H9 (cell line): Measurements from ENCODE around the gene ZBED5. TPM values are rescaled to one million over a fixed set of nuclear protein-coding genes. Genes with fewer than 3 reads are reported as not detected.

Experiments
- DNase-seq: peaks from one replicate; pipeline ENCODE4 v3.0.0-alpha.2; 2017
- H2AFZ ChIP-seq: one replicate; pipeline ENCODE4 v1.6.1; 2013; ENCODE audit warnings: mild to moderate bottlenecking, low read length, control low read depth, moderate library complexity
- H2AK5ac ChIP-seq: 2 replicates; pipeline ENCODE4 v1.6.1; 2013; ENCODE audit warnings: low read length, control low read depth, mixed read lengths; ENCODE audit not compliant: insufficient read length
- H2BK120ac ChIP-seq: one replicate; pipeline ENCODE4 v1.6.1; 2013; ENCODE audit warnings: low read depth, mild to moderate bottlenecking, low read length, control low read depth, inconsistent platforms; ENCODE audit not compliant: poor library complexity, severe bottlenecking
- H2BK12ac ChIP-seq: 2 replicates; pipeline ENCODE4 v1.6.1; 2013; ENCODE audit warnings: low read length, control low read depth, mixed read lengths, low read depth; ENCODE audit not compliant: insufficient read length
- H2BK15ac ChIP-seq: 2 replicates; pipeline ENCODE4 v1.6.1; 2013; ENCODE audit warnings: low read depth, low read length, control low read depth
- H2BK20ac ChIP-seq: one replicate; pipeline ENCODE4 v1.6.1; 2013; ENCODE audit warnings: low read depth, mild to moderate bottlenecking, low read length, control low read depth, inconsistent platforms; ENCODE audit not compliant: poor library complexity, severe bottlenecking
- H2BK5ac ChIP-seq: 2 replicates; pipeline ENCODE4 v1.6.1; 2013; ENCODE audit warnings: low read length, control low read depth, mixed read lengths; ENCODE audit not compliant: insufficient read length
- H3K14ac ChIP-seq: 2 replicates; pipeline ENCODE4 v1.6.1; 2013; ENCODE audit warnings: low read length, control low read depth; ENCODE audit not compliant: insufficient read depth
- H3K18ac ChIP-seq: 2 replicates; pipeline ENCODE4 v1.6.1; 2013; ENCODE audit warnings: low read depth, mild to moderate bottlenecking, mixed read lengths, low read length, control low read depth; ENCODE audit not compliant: insufficient read length
- H3K23ac ChIP-seq: 2 replicates; pipeline ENCODE4 v1.6.1; 2013; ENCODE audit warnings: low read length, control low read depth, mixed read lengths, low read depth; ENCODE audit not compliant: insufficient read length
- H3K23me2 ChIP-seq: 2 replicates; pipeline ENCODE4 v1.6.1; 2013; ENCODE audit warnings: low read depth, mild to moderate bottlenecking, mixed read lengths, low read length, control low read depth; ENCODE audit not compliant: insufficient read length, poor library complexity, severe bottlenecking
- H3K27ac ChIP-seq: 2 replicates; pipeline ENCODE4 v1.5.1; 2013; ENCODE audit warnings: low read length, control low read depth, mixed read lengths, low read depth; ENCODE audit not compliant: insufficient read length
- H3K27me3 ChIP-seq: 2 replicates; pipeline ENCODE4 v1.6.1; 2013; ENCODE audit warnings: low read length, control low read depth, inconsistent platforms; ENCODE audit not compliant: insufficient read depth
- H3K4ac ChIP-seq: 2 replicates; pipeline ENCODE4 v1.6.1; 2013; ENCODE audit warnings: low read depth, mild to moderate bottlenecking, control low read depth, inconsistent platforms, low read length, moderate library complexity
- H3K4me1 ChIP-seq: 2 replicates; pipeline ENCODE4 v1.6.1; 2013; ENCODE audit warnings: low read length, control low read depth, inconsistent platforms; ENCODE audit not compliant: insufficient read depth
- H3K4me2 ChIP-seq: 2 replicates; pipeline ENCODE4 v1.6.1; 2013; ENCODE audit warnings: low read length, control low read depth, mixed read lengths; ENCODE audit not compliant: insufficient read length, insufficient read depth
- H3K56ac ChIP-seq: 2 replicates; pipeline ENCODE4 v1.6.1; 2013; ENCODE audit warnings: low read depth, mild to moderate bottlenecking, mixed read lengths, low read length, control low read depth; ENCODE audit not compliant: insufficient read length
- H3K79me1 ChIP-seq: 2 replicates; pipeline ENCODE4 v1.6.1; 2013; ENCODE audit warnings: low read depth, mild to moderate bottlenecking, moderate library complexity, low read length, control low read depth, inconsistent platforms; ENCODE audit not compliant: insufficient read depth, poor library complexity, severe bottlenecking
- H3K79me2 ChIP-seq: 2 replicates; pipeline ENCODE4 v1.6.1; 2013; ENCODE audit warnings: low read length, control low read depth, inconsistent platforms; ENCODE audit not compliant: insufficient read depth
- H3K9ac ChIP-seq: 2 replicates; pipeline ENCODE4 v1.6.1; 2013; ENCODE audit warnings: low read length, control low read depth, mixed read lengths; ENCODE audit not compliant: insufficient read length; ENCODE audit errors: extremely low read depth
- H3K9me3 ChIP-seq: one replicate; pipeline ENCODE4 v1.6.1; 2013; ENCODE audit warnings: low read depth, low read length, inconsistent platforms; ENCODE audit not compliant: control insufficient read depth
- H3T11ph ChIP-seq: one replicate; pipeline ENCODE4 v1.6.1; 2013; ENCODE audit warnings: mild to moderate bottlenecking, low read length, control low read depth, inconsistent platforms
- H4K20me1 ChIP-seq: one replicate; pipeline ENCODE4 v1.6.1; 2013; ENCODE audit not compliant: control insufficient read depth, insufficient read length, insufficient read depth
- H4K5ac ChIP-seq: 2 replicates; pipeline ENCODE4 v1.6.1; 2013; ENCODE audit warnings: low read depth, mild to moderate bottlenecking, mixed read lengths, low read length, control low read depth; ENCODE audit not compliant: insufficient read length
- H4K8ac ChIP-seq: replicated peaks from 2 replicates; pipeline ENCODE4 v1.6.1; 2013; ENCODE audit warnings: low read length, control low read depth, mixed read lengths, low read depth; ENCODE audit not compliant: insufficient read length
- H4K91ac ChIP-seq: 2 replicates; pipeline ENCODE4 v1.6.1; 2013; ENCODE audit warnings: low read depth, mild to moderate bottlenecking, moderate library complexity, mixed read lengths, low read length, control low read depth; ENCODE audit not compliant: insufficient read length
- H3K27ac Mint-ChIP-seq, 3 experiments: 2 replicates in 2 of 3; 3 replicates in 1 of 3; pipeline ENCODE4 v1.8.0; 2020 to 2021; ENCODE audit warnings: mixed read lengths in 3 of 3, mild to moderate bottlenecking in 1 of 3, moderate library complexity in 1 of 3
- H3K27me3 Mint-ChIP-seq: 2 replicates; pipeline ENCODE4 v1.8.0; 2021; ENCODE audit warnings: low read depth, mild to moderate bottlenecking, moderate library complexity, mixed read lengths
- H3K36me3 Mint-ChIP-seq, 3 experiments: 2 replicates in 2 of 3; 3 replicates in 1 of 3; pipeline ENCODE4 v1.8.0; 2020 to 2021; ENCODE audit warnings: low read depth in 3 of 3, mixed read lengths in 3 of 3; ENCODE audit not compliant: insufficient read depth in 1 of 3
- H3K4me1 Mint-ChIP-seq, 2 experiments: 2 replicates each; pipeline ENCODE4 v1.8.0; 2020; ENCODE audit warnings: mixed read lengths in 2 of 2
- H3K4me3 Mint-ChIP-seq, 2 experiments: 2 replicates in 1 of 2; 3 replicates in 1 of 2; pipeline ENCODE4 v1.8.0; 2020 to 2021; ENCODE audit warnings: mild to moderate bottlenecking in 2 of 2, mixed read lengths in 2 of 2, moderate library complexity in 1 of 2
- H3K9me3 Mint-ChIP-seq, 2 experiments: 2 replicates in 1 of 2; 3 replicates in 1 of 2; pipeline ENCODE4 v1.8.0; 2020; ENCODE audit warnings: mild to moderate bottlenecking in 2 of 2, mixed read lengths in 2 of 2, moderate library complexity in 1 of 2
- WGBS: extraction: QIAGEN DNeasy Blood & Tissue Kit; methylation state at CpG from one replicate; pipeline ENCODE4 v1.1.7; 2013; ENCODE audit warnings: missing lambda C conversion rate, low lambda C conversion rate, mixed read lengths; ENCODE audit not compliant: insufficient read length; ENCODE audit errors: extremely low coverage; 5-methylcytosine and 5-hydroxymethylcytosine counted together
- total RNA-seq: library from RNA; stranded (reverse); gene quantifications from 2 replicates; pipeline ENCODE4 v1.2.1, GENCODE V29; 2021
- TF ChIP-seq, protein P1 (sequence below): fragments of 200-600 bp; sonication (generic); conservative IDR thresholded peaks from 3 replicates; pipeline ENCODE4 v1.8.0; 2021; ENCODE audit warnings: antibody characterized with exemption, mild to moderate bottlenecking

The ZBED5 gene
- total RNA-seq, 1 experiment from 2014 or later = 65.8 TPM

DNA sequence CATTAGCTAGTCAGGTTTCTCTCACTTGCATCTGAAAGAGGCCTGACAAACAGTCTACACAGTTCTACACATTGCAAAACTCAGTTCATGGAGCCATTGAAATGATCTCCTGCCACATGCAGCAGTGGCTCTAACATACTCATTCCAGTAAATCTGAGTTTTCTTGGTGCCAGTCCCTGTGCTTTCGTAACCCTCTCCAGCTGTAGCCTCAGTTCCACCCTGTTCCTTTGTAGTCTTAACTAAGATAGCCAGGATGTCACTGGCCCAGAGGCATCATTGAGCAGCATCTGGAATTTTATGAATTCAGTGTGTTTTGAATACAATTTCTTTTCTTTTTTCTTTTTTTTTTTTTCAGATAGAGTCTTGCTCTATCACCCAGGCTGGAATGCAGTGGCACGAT, 37.4 kb upstream of the ZBED5 start:
- TF ChIP-seq, protein P1, sequence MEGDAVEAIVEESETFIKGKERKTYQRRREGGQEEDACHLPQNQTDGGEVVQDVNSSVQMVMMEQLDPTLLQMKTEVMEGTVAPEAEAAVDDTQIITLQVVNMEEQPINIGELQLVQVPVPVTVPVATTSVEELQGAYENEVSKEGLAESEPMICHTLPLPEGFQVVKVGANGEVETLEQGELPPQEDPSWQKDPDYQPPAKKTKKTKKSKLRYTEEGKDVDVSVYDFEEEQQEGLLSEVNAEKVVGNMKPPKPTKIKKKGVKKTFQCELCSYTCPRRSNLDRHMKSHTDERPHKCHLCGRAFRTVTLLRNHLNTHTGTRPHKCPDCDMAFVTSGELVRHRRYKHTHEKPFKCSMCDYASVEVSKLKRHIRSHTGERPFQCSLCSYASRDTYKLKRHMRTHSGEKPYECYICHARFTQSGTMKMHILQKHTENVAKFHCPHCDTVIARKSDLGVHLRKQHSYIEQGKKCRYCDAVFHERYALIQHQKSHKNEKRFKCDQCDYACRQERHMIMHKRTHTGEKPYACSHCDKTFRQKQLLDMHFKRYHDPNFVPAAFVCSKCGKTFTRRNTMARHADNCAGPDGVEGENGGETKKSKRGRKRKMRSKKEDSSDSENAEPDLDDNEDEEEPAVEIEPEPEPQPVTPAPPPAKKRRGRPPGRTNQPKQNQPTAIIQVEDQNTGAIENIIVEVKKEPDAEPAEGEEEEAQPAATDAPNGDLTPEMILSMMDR = no peak
- Histone ChIP-seq H2AK5ac (no peak overlapping the region), H4K8ac (no peak overlapping the region), H3K23ac (no peak overlapping the region), H3K4ac (no peak overlapping the region), H2BK120ac (no peak overlapping the region), H2AFZ (no peak overlapping the region), H2BK12ac (no peak overlapping the region), H3K23me2 (no peaks in the 10 kb centered on the region), H3K9ac (no peak overlapping the region), H3K79me2 (no peaks in the 10 kb centered on the region), H2BK5ac (no peak overlapping the region), H4K20me1 (no peaks in the 10 kb centered on the region), H3K9me3 (no peaks in the 10 kb centered on the region), H4K91ac (no peak overlapping the region), H2BK20ac (no peak overlapping the region), H3T11ph (no peak overlapping the region), H3K18ac (no peak overlapping the region), H3K4me1 (no peaks in the 10 kb centered on the region; the same call in 1 of the 2 replicates), H2BK15ac (no peak overlapping the region), H3K27ac (no peak overlapping the region), H3K56ac (no peak overlapping the region), H3K4me2 (no peak overlapping the region), H3K79me1 (no peaks in the 10 kb centered on the region), H3K14ac (no peak overlapping the region), H4K5ac (no peak overlapping the region), H3K27me3 (no peaks in the 10 kb centered on the region)
- DNase-seq = no peak
- no CpG with 5 or more reads among the region's 2 CpGs for WGBS
- peaks cover 0 to 3% of the 10 kb centered on the region in 2 experiments; a peak in 3 of 5 replicates for H3K9me3 Mint-ChIP-seq
- no peak overlapping the region for H3K4me3 Mint-ChIP-seq
- no peaks in the 10 kb centered on the region; a peak in 1 of 7 replicates for H3K36me3 Mint-ChIP-seq
- H3K27me3 Mint-ChIP-seq = no peaks in the 10 kb centered on the region
- no peak overlapping the region for H3K27ac Mint-ChIP-seq
- peaks cover 3% of the 10 kb centered on the region in 2 experiments; a peak in 1 of 4 replicates for H3K4me1 Mint-ChIP-seq
